K562 (cell line): ENCODE results near the gene NOX5. TPM values are rescaled to one million over a fixed set of nuclear protein-coding genes. Genes with fewer than 3 reads are reported as not detected.

Source experiments
- ATAC-seq: fragments of 200-7000 bp; cut with Tn5 transposase; 3 replicates; pipeline ENCODE4 v1.9.1; 2020; ENCODE audit warnings: moderate library complexity
- BruUV-seq: library from RNA; stranded (reverse); fragments of 400-500 nt; replicated peaks from 2 replicates; lab custom pipeline; 2021; lab: Mats Ljungman, UMichigan
- CTCF ChIA-PET: fragments of 300-600 bp; formaldehyde crosslinking; extraction: SDS; loops from one replicate; lab custom pipeline; 2021; ENCODE audit warnings: low intra/inter-chr PET ratio; lab: Yijun Ruan, JAX
- POLR2A ChIA-PET: fragments of 300-600, 350-650 bp; sonication (Branson Sonifier 250); formaldehyde crosslinking; extraction: SDS; loops from one replicate; lab custom pipeline; 2021; ENCODE audit warnings: antibody characterized with exemption, inconsistent platforms; lab: Yijun Ruan, JAX
- DNase-seq, 4 experiments: peaks; one replicate each; pipeline versions ENCODE4 v3.0.0 to v3.0.0-alpha.2; 2011 to 2018; ENCODE audit warnings: low spot score in 3 of 4, mixed read lengths in 3 of 4; ENCODE audit errors: extremely low read depth in 1 of 4
- FAIRE-seq: peaks from 2 replicates; lab custom pipeline; 2011; peaks lifted over from hg19 to GRCh38; lab: Jason Lieb, UNC
- H2AFZ ChIP-seq: 2 replicates; pipeline ENCODE4 v1.6.0; 2011; ENCODE audit warnings: low read depth, low read length, control low read depth, inconsistent platforms
- H3K27ac ChIP-seq: fragments of 200-600 bp; 3 replicates; pipeline ENCODE4 v1.8.0; 2011; ENCODE audit warnings: low read depth, mild to moderate bottlenecking, control low read depth, inconsistent platforms, low read length, moderate library complexity, mixed read lengths; ENCODE audit errors: extremely low read depth
- H3K27me3 ChIP-seq, 2 experiments: fragments of 300-600 bp in 1 of 2; 2 replicates in 1 of 2; 3 replicates in 1 of 2; pipeline versions ENCODE4 v1.6.0 to v1.8.0; 2011; ENCODE audit warnings: inconsistent platforms in 2 of 2, low read length in 2 of 2, mild to moderate bottlenecking in 1 of 2, mixed read lengths in 1 of 2, moderate library complexity in 1 of 2; ENCODE audit not compliant: control insufficient read depth in 2 of 2, insufficient read depth in 2 of 2
- H3K36me3 ChIP-seq: fragments of 300-600 bp; 3 replicates; pipeline ENCODE4 v1.8.0; 2011; ENCODE audit warnings: mild to moderate bottlenecking, low read length, inconsistent platforms; ENCODE audit not compliant: control insufficient read depth, insufficient read depth
- H3K4me1 ChIP-seq, 2 experiments: fragments of 200-600 bp in 1 of 2; replicated peaks in 1 of 2; 2 replicates in 1 of 2; 3 replicates in 1 of 2; pipeline versions ENCODE4 v1.5.1 to v1.8.0; 2011; ENCODE audit warnings: inconsistent platforms in 2 of 2, low read length in 2 of 2, mild to moderate bottlenecking in 1 of 2, mixed read lengths in 1 of 2, moderate library complexity in 1 of 2; ENCODE audit not compliant: control insufficient read depth in 2 of 2, insufficient read depth in 2 of 2
- H3K4me2 ChIP-seq: 2 replicates; pipeline ENCODE4 v1.6.1; 2011; ENCODE audit warnings: low read length, control low read depth, inconsistent platforms, mixed read lengths; ENCODE audit not compliant: insufficient read depth
- H3K4me3 ChIP-seq: fragments of 200-600 bp; sonication (generic), shearing (Covaris generic); 2 replicates; pipeline ENCODE4 v1.5.1; 2016; ENCODE audit warnings: control low read depth, inconsistent platforms
- H3K79me2 ChIP-seq: fragments of 200-600 bp; 3 replicates; pipeline ENCODE4 v1.8.0; 2011; ENCODE audit warnings: low read length, inconsistent platforms; ENCODE audit not compliant: control insufficient read depth, insufficient read depth
- H3K9ac ChIP-seq, 2 experiments: 2 replicates each; pipeline versions ENCODE4 v1.6.0 to v1.6.1; 2011; ENCODE audit warnings: low read depth in 2 of 2, low read length in 2 of 2, control low read depth in 1 of 2, inconsistent platforms in 1 of 2, mild to moderate bottlenecking in 1 of 2, mixed read lengths in 1 of 2; ENCODE audit not compliant: insufficient read depth in 1 of 2
- H3K9me1 ChIP-seq: one replicate; pipeline ENCODE4 v1.6.0; 2011; ENCODE audit warnings: inconsistent platforms, mild to moderate bottlenecking, low read length, moderate library complexity; ENCODE audit not compliant: control insufficient read depth, insufficient read depth
- H3K9me3 ChIP-seq: replicated peaks from 2 replicates; pipeline ENCODE4 v1.5.1; 2011; ENCODE audit warnings: low read depth, low read length, inconsistent platforms; ENCODE audit not compliant: control insufficient read depth, insufficient read depth
- H4K20me1 ChIP-seq: replicated peaks from 2 replicates; pipeline ENCODE4 v1.6.1; 2011; ENCODE audit warnings: low read length, inconsistent platforms, mixed read lengths; ENCODE audit not compliant: control insufficient read depth, insufficient read depth
- ARID2 ChIP-seq: fragments of 450-650 bp; IDR thresholded peaks from 2 replicates; pipeline ENCODE4 v1.6.1; 2017; ENCODE audit warnings: antibody characterized with exemption, mild to moderate bottlenecking
- CBFA2T2 ChIP-seq: fragments of 450-650 bp; conservative IDR thresholded peaks from 2 replicates; pipeline ENCODE4 v1.6.1; 2017; ENCODE audit warnings: mild to moderate bottlenecking
- E2F3 ChIP-seq: fragments of 250-450 bp; sonication (Bioruptor Pico); IDR thresholded peaks from 2 replicates; pipeline ENCODE4 v1.4.0; 2020; ENCODE audit warnings: mild to moderate bottlenecking
- HDAC3 ChIP-seq: fragments of 450-650 bp; IDR thresholded peaks from 2 replicates; pipeline ENCODE4 v1.6.1; 2018; ENCODE audit warnings: borderline replicate concordance, mild to moderate bottlenecking, moderate library complexity; ENCODE audit not compliant: partially characterized antibody
- JUN ChIP-seq, 2 experiments: sonication (generic) in 1 of 2; formaldehyde crosslinking in 1 of 2; IDR thresholded peaks; 2 replicates each; pipeline versions ENCODE4 v1.6.1 to v1.8.0; 2012 to 2022; ENCODE audit warnings: borderline replicate concordance in 2 of 2, mild to moderate bottlenecking in 2 of 2, improper control_type of control experiment in 1 of 2, low read depth in 1 of 2, low read length in 1 of 2, missing genetic modification reagents in 1 of 2
- MAZ ChIP-seq, 2 experiments: fragments of 450-650 bp in 1 of 2; sonication (generic) in 1 of 2; formaldehyde crosslinking; IDR thresholded peaks in 1 of 2; conservative IDR thresholded peaks in 1 of 2; 2 replicates each; pipeline versions ENCODE4 v1.4.0 to v1.5.0; 2020; ENCODE audit warnings: mild to moderate bottlenecking in 1 of 2, missing genetic modification reagents in 1 of 2
- NR3C1 ChIP-seq: sonication (generic); formaldehyde crosslinking; IDR thresholded peaks from 2 replicates; pipeline ENCODE4 v1.8.1; 2022; ENCODE audit warnings: missing genetic modification reagents
- PBX2 ChIP-seq, 2 experiments: IDR thresholded peaks in 1 of 2; conservative IDR thresholded peaks in 1 of 2; 2 replicates each; pipeline ENCODE4 v1.6.1; 2016; ENCODE audit warnings: low read depth in 2 of 2, mild to moderate bottlenecking in 1 of 2, missing compliant biosample characterization in 1 of 2, missing genetic modification characterization in 1 of 2, moderate library complexity in 1 of 2
- PHTF2 ChIP-seq: fragments of 250-450 bp; sonication (Bioruptor Pico); IDR thresholded peaks from 2 replicates; pipeline ENCODE4 v1.5.0; 2021; ENCODE audit warnings: mild to moderate bottlenecking
- RB1 ChIP-seq: fragments of 450-650 bp; IDR thresholded peaks from 2 replicates; pipeline ENCODE4 v1.6.1; 2017; ENCODE audit warnings: low read depth, mild to moderate bottlenecking
- SMARCE1 ChIP-seq: fragments of 450-650 bp; IDR thresholded peaks from 2 replicates; pipeline ENCODE4 v1.7.1; 2016; ENCODE audit warnings: mild to moderate bottlenecking
- TEAD4 ChIP-seq, 2 experiments: sonication (generic) in 1 of 2; formaldehyde crosslinking in 1 of 2; IDR thresholded peaks; 2 replicates each; pipeline versions ENCODE4 v1.6.1 to v1.8.0; 2012 to 2022; ENCODE audit warnings: borderline replicate concordance in 1 of 2, inconsistent platforms in 1 of 2, low read length in 1 of 2, mild to moderate bottlenecking in 1 of 2, missing genetic modification reagents in 1 of 2
- ZNF277 ChIP-seq: fragments of 250-450 bp; sonication (Bioruptor Pico); IDR thresholded peaks from 2 replicates; pipeline ENCODE4 v1.8.0; 2022; ENCODE audit warnings: inconsistent platforms, mild to moderate bottlenecking, moderate library complexity, borderline replicate concordance
- ZNF431 ChIP-seq: sonication (generic); formaldehyde crosslinking; IDR thresholded peaks from 2 replicates; pipeline ENCODE4 v1.8.0; 2022; ENCODE audit warnings: mild to moderate bottlenecking, missing genetic modification reagents
- ZNF699 ChIP-seq: fragments of 250-450 bp; sonication (Bioruptor Pico); IDR thresholded peaks from 2 replicates; pipeline ENCODE4 v1.8.0; 2021; ENCODE audit warnings: mild to moderate bottlenecking, moderate library complexity; ENCODE audit not compliant: insufficient replicate concordance
- WGBS: fragments of 100-300 bp; shearing (Covaris generic); methylation state at CpG from one replicate; pipeline ENCODE4 v1.1.6; 2016; ENCODE audit warnings: low coverage, mixed read lengths; ENCODE audit not compliant: insufficient coverage; ENCODE audit errors: missing lambda C conversion rate; 5-methylcytosine and 5-hydroxymethylcytosine counted together
- in situ Hi-C: fragments of 300-500 bp; cut with MboI; formaldehyde crosslinking; loops from 4 replicates; pipeline ENCODE4 v1.15.0; 2018; ENCODE audit warnings: inconsistent platforms, mixed read lengths
- intact Hi-C: fragments of 100-400 bp; cut with micrococcal nuclease; formaldehyde crosslinking; loops from 2 replicates; pipeline ENCODE4 v1.14.2; 2022
- polyA plus RNA-seq, 8 experiments: library from polyadenylated mRNA; depleted of rRNA in 4 of 8; stranded (reverse) in 5 of 8; unstranded in 3 of 8; fragments of >200 nt; fragmentation: Nextera tagmentation in 2 of 8; fragmentation: Illumina TruSeq in 1 of 8; extraction: Ambion mirVana in 2 of 8; extraction: Trizol in 1 of 8; gene quantifications; 2 replicates each; pipeline versions ENCODE4 v1.2.1 to v1.2.3, GENCODE V29; 2011 to 2014; ENCODE audit warnings: inconsistent platforms in 1 of 8, missing spikeins in 1 of 8
- total RNA-seq, 7 experiments: library from RNA; depleted of rRNA in 6 of 7; stranded (reverse); fragments of >200 nt in 6 of 7; fragmentation: Illumina TruSeq in 2 of 7; extraction: Trizol in 2 of 7; gene quantifications; 2 replicates each; pipeline versions ENCODE4 v1.2.1 to v1.2.3, GENCODE V29; 2011 to 2021; ENCODE audit warnings: low replicate concordance in 1 of 7
- TF ChIP-seq, protein P1 (sequence below): sonication (generic); formaldehyde crosslinking; IDR thresholded peaks from 2 replicates; pipeline ENCODE4 v1.5.0; 2020; ENCODE audit warnings: missing genetic modification reagents

Gene NOX5
- total and polyA plus RNA-seq, 9 of the 15 experiments (the other 6 are each of a cell fraction or from before 2014, with no cell fraction given): 0.01 TPM; not detected in 8

GRCh38 chr15:68986322-68986721 lies 28.2 kb upstream of the NOX5 start:
- Histone ChIP-seq H3K9me1 (no peaks in the 10 kb centered on the region), H3K27me3 (no peaks in the 10 kb centered on the region), H3K9ac (no peak overlapping the region), H3K27ac (no peak overlapping the region)
- no peak for DNase-seq
- 67% methylated on average over 5 of the region's 5 CpGs for WGBS
- CTCF ChIA-PET: no interaction called here
- TF ChIP-seq SMARCE1: no peak
- no peak for TF ChIP-seq TEAD4 (IDR thresholded peaks at IDR 0.05; ENCODE audit: low read length)
- TF ChIP-seq TEAD4 (CRISPR knock-in tag; IDR thresholded peaks at IDR 0.05; ENCODE audit: borderline replicate concordance): no peak
- TF ChIP-seq PHTF2 (CRISPR knock-in tag): no peak
- no peak for TF ChIP-seq ARID2
- TF ChIP-seq RB1: no peak
- TF ChIP-seq NR3C1: no peak
- TF ChIP-seq PBX2 (CRISPR knock-in tag; IDR thresholded peaks at IDR 0.05; ENCODE audit: low read depth): no peak
- TF ChIP-seq PBX2 (tag; conservative IDR thresholded peaks at IDR 0.05; ENCODE audit: low read depth): no peak
- no peak for TF ChIP-seq HDAC3
- TF ChIP-seq MAZ (CRISPR knock-in tag; conservative IDR thresholded peaks at IDR 0.05 in 1 of 2, IDR thresholded peaks at IDR 0.05 in 1 of 2): no peak
- no peak for TF ChIP-seq ZNF431 (CRISPR knock-in tag)
- TF ChIP-seq E2F3 (CRISPR knock-in tag): no peak
- TF ChIP-seq ZNF699 (CRISPR knock-in tag): no peak
- TF ChIP-seq, protein P1, sequence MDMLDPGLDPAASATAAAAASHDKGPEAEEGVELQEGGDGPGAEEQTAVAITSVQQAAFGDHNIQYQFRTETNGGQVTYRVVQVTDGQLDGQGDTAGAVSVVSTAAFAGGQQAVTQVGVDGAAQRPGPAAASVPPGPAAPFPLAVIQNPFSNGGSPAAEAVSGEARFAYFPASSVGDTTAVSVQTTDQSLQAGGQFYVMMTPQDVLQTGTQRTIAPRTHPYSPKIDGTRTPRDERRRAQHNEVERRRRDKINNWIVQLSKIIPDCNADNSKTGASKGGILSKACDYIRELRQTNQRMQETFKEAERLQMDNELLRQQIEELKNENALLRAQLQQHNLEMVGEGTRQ (CRISPR knock-in tag): no peak
- TF ChIP-seq ZNF277: no peak
- TF ChIP-seq CBFA2T2: no peak
- TF ChIP-seq JUN (IDR thresholded peaks at IDR 0.05; ENCODE audit: borderline replicate concordance, low read depth, low read length): no peak
- no peak for TF ChIP-seq JUN (CRISPR knock-in tag; IDR thresholded peaks at IDR 0.05; ENCODE audit: borderline replicate concordance)
- TF ChIP-seq, all 486 proteins: peak for 0
- no TSS peak for BruUV-seq
- in situ Hi-C loops (no loop called here), intact Hi-C loops (no loop called here)
- no peak overlapping the region for H3K4me2 ChIP-seq
- no peak overlapping the region for H3K4me3 ChIP-seq
- no peak for FAIRE-seq
- H3K9me3 ChIP-seq: 0 out of 2 replicates have a peak, but pooled peaks cover 6% of the 10 kb centered on the region
- H4K20me1 ChIP-seq: peaks cover 2% of the 10 kb centered on the region; the same call in 1 of the 2 replicates
- H3K4me1 ChIP-seq: peaks cover 39 to 49% of the 10 kb centered on the region in 2 experiments
- ATAC-seq: no peak
- H2AFZ ChIP-seq: no peak overlapping the region
- no peaks in the 10 kb centered on the region for H3K79me2 ChIP-seq
- H3K36me3 ChIP-seq: no peaks in the 10 kb centered on the region
- POLR2A ChIA-PET: interaction anchor here (0.7 to 1.3 kb wide), 2 partner anchors 11 to 14 kb away, joined by 3 read pairs; no protein-coding TSS in a partner anchor
